GM23338 (cell line): Measurements from ENCODE around the gene ARRDC5. TPM values are rescaled to one million over a fixed set of nuclear protein-coding genes. Genes with fewer than 3 reads are reported as not detected.

Source experiments
- ATAC-seq: fragments of 200-7000 bp; cut with Tn5 transposase; 3 replicates; pipeline ENCODE4 v1.9.1; 2020
- DNase-seq: peaks from one replicate; pipeline ENCODE4 v3.0.0-alpha.2; 2015; ENCODE audit warnings: low spot score
- H2AFZ ChIP-seq: fragments of 200-600 bp; sonication (generic); 2 replicates; pipeline ENCODE4 v1.8.0; 2016; ENCODE audit warnings: antibody characterized with exemption, mild to moderate bottlenecking, moderate library complexity
- H3F3A ChIP-seq: fragments of 200-600 bp; sonication (generic); replicated peaks from 2 replicates; pipeline ENCODE4 v1.8.0; 2017; ENCODE audit warnings: antibody characterized with exemption, mixed run types, low read depth
- H3K27ac ChIP-seq: fragments of 200-600 bp; sonication (generic); 2 replicates; pipeline ENCODE4 v1.6.1; 2016; ENCODE audit warnings: low read depth
- H3K27me3 ChIP-seq: fragments of 200-600 bp; sonication (generic); 2 replicates; pipeline ENCODE4 v1.8.0; 2016; ENCODE audit warnings: mild to moderate bottlenecking, mixed run types, moderate library complexity; ENCODE audit not compliant: insufficient read depth
- H3K36me3 ChIP-seq: fragments of 200-600 bp; sonication (generic); 2 replicates; pipeline ENCODE4 v1.8.0; 2016; ENCODE audit warnings: mild to moderate bottlenecking; ENCODE audit not compliant: insufficient read depth
- H3K4me1 ChIP-seq: fragments of 200-600 bp; sonication (generic); 2 replicates; pipeline ENCODE4 v1.8.0; 2016; ENCODE audit warnings: mild to moderate bottlenecking, moderate library complexity; ENCODE audit not compliant: insufficient read depth
- H3K4me2 ChIP-seq: fragments of 200-600 bp; sonication (generic); 2 replicates; pipeline ENCODE4 v1.7.1; 2017; ENCODE audit warnings: mixed run types
- H3K4me3 ChIP-seq: fragments of 200-600 bp; sonication (generic); 2 replicates; pipeline ENCODE4 v1.6.1; 2016; ENCODE audit warnings: mixed run types
- H3K79me2 ChIP-seq: fragments of 200-600 bp; sonication (generic); replicated peaks from 2 replicates; pipeline ENCODE4 v1.8.0; 2017; ENCODE audit warnings: mild to moderate bottlenecking; ENCODE audit not compliant: insufficient read depth
- H3K9me2 ChIP-seq: fragments of 200-600 bp; sonication (generic); 2 replicates; pipeline ENCODE4 v1.8.0; 2017; ENCODE audit not compliant: insufficient read depth
- H4K20me1 ChIP-seq: fragments of 200-600 bp; sonication (generic); replicated peaks from 2 replicates; pipeline ENCODE4 v1.8.0; 2017; ENCODE audit warnings: mild to moderate bottlenecking; ENCODE audit not compliant: insufficient read depth
- H3K27ac Mint-ChIP-seq: 2 replicates; pipeline ENCODE4 v1.8.0; 2020; ENCODE audit warnings: inconsistent platforms, mild to moderate bottlenecking, moderate library complexity, mixed read lengths
- H3K27me3 Mint-ChIP-seq: 3 replicates; pipeline ENCODE4 v1.8.0; 2022; ENCODE audit warnings: low read depth, mild to moderate bottlenecking, moderate library complexity, mixed read lengths, inconsistent platforms; ENCODE audit not compliant: insufficient read depth, poor library complexity
- H3K36me3 Mint-ChIP-seq: 3 replicates; pipeline ENCODE4 v1.8.0; 2021; ENCODE audit warnings: low read depth, mild to moderate bottlenecking, inconsistent platforms, moderate library complexity, mixed read lengths
- H3K4me1 Mint-ChIP-seq: 3 replicates; pipeline ENCODE4 v1.8.0; 2020; ENCODE audit warnings: mild to moderate bottlenecking, inconsistent platforms, mixed read lengths
- H3K4me3 Mint-ChIP-seq: 3 replicates; pipeline ENCODE4 v1.8.0; 2021; ENCODE audit warnings: moderate library complexity, mild to moderate bottlenecking, inconsistent platforms, mixed read lengths
- H3K9me3 Mint-ChIP-seq: 3 replicates; pipeline ENCODE4 v1.8.0; 2020; ENCODE audit warnings: moderate library complexity, mild to moderate bottlenecking, inconsistent platforms, mixed read lengths
- CREB1 ChIP-seq: fragments of 250-450 bp; sonication (Bioruptor Pico); IDR thresholded peaks from 2 replicates; pipeline ENCODE4 v1.5.0; 2020; ENCODE audit warnings: low read depth, mild to moderate bottlenecking, moderate library complexity
- CTCF ChIP-seq, 2 experiments: fragments of 200-600 bp in 1 of 2; sonication (generic) in 1 of 2; conservative IDR thresholded peaks; 2 replicates each; pipeline versions ENCODE4 v1.5.1 to v1.6.1; 2016 to 2017; ENCODE audit warnings: antibody characterized with exemption in 2 of 2, low read depth in 2 of 2, mild to moderate bottlenecking in 2 of 2, moderate library complexity in 1 of 2
- ETS1 ChIP-seq: IDR thresholded peaks from 2 replicates; pipeline ENCODE4 v1.6.1; 2016; ENCODE audit warnings: antibody characterized with exemption
- EZH2 ChIP-seq: fragments of 200-600 bp; sonication (generic); IDR thresholded peaks from one replicate; pipeline ENCODE4 v1.8.0; 2017; ENCODE audit warnings: antibody characterized with exemption, mild to moderate bottlenecking, low read depth; ENCODE audit not compliant: unreplicated experiment
- EZH2phosphoT487 ChIP-seq: fragments of 200-600 bp; sonication (generic); IDR thresholded peaks from one replicate; pipeline ENCODE4 v1.8.1; 2018; ENCODE audit warnings: antibody characterized with exemption; ENCODE audit not compliant: unreplicated experiment
- JUNB ChIP-seq: IDR thresholded peaks from one replicate; pipeline ENCODE4 v1.6.1; 2016; ENCODE audit warnings: antibody characterized with exemption; ENCODE audit not compliant: unreplicated experiment
- NANOG ChIP-seq: IDR thresholded peaks from 2 replicates; pipeline ENCODE4 v1.6.1; 2016; ENCODE audit warnings: antibody characterized with exemption, borderline replicate concordance
- POLR2AphosphoS5 ChIP-seq: IDR thresholded peaks from 2 replicates; pipeline ENCODE4 v1.6.1; 2016; ENCODE audit warnings: antibody characterized with exemption, low read depth
- REST ChIP-seq: IDR thresholded peaks from one replicate; pipeline ENCODE4 v1.6.1; 2018; ENCODE audit warnings: antibody characterized with exemption; ENCODE audit not compliant: unreplicated experiment
- STAT1 ChIP-seq: IDR thresholded peaks from one replicate; pipeline ENCODE4 v1.6.1; 2016; ENCODE audit warnings: antibody characterized with exemption; ENCODE audit not compliant: unreplicated experiment
- ZNF331 ChIP-seq: fragments of 250-450 bp; sonication (Bioruptor Pico); IDR thresholded peaks from 2 replicates; pipeline ENCODE4 v1.5.0; 2020; ENCODE audit warnings: low read depth, mild to moderate bottlenecking, moderate library complexity
- ZNF462 ChIP-seq: fragments of 250-450 bp; sonication (Bioruptor Pico); IDR thresholded peaks from 2 replicates; pipeline ENCODE4 v1.5.0; 2020; ENCODE audit warnings: mild to moderate bottlenecking, moderate library complexity
- polyA plus RNA-seq: library from polyadenylated mRNA; unstranded; fragments of >200 nt; fragmentation: Nextera tagmentation; extraction: Ambion mirVana; gene quantifications from 2 replicates; pipeline ENCODE4 v1.2.1, GENCODE V29; 2016
- total RNA-seq: library from RNA; depleted of rRNA; stranded (reverse); fragments of >200 nt; shearing (Covaris generic); gene quantifications from 2 replicates; pipeline ENCODE4 v1.2.3, GENCODE V29; 2014

Gene ARRDC5
- total and polyA plus RNA-seq, 2 experiments from 2014 or later: not detected

GRCh38 chr19:4933528-4933927 is 30.8 kb upstream of the ARRDC5 start:
- Histone ChIP-seq H3K36me3 (peaks cover 11% of the 10 kb centered on the region; the same call in 1 of the 2 replicates), H2AFZ (no peak overlapping the region), H4K20me1 (peaks cover 16% of the 10 kb centered on the region), H3K9me2 (no peaks in the 10 kb centered on the region), H3K27ac (no peak overlapping the region), H3K27me3 (no peaks in the 10 kb centered on the region), H3K4me1 (no peaks in the 10 kb centered on the region), H3K4me2 (no peak overlapping the region), H3K79me2 (no peaks in the 10 kb centered on the region; the same call in 1 of the 2 replicates), H3K4me3 (no peak overlapping the region), H3F3A (no peaks in the 10 kb centered on the region)
- no peak overlapping the region for H3K27ac Mint-ChIP-seq
- H3K4me1 Mint-ChIP-seq: no peaks in the 10 kb centered on the region
- peaks cover 69% of the 10 kb centered on the region for H3K36me3 Mint-ChIP-seq
- ATAC-seq (no peak), DNase-seq (no peak)
- TF ChIP-seq ETS1 (no peak), STAT1 (no peak), CREB1 (CRISPR knock-in tag) (no peak), CTCF (conservative IDR thresholded peaks at IDR 0.05; ENCODE audit: low read depth in 2 of 2) (no peak), NANOG (no peak), JUNB (no peak), ZNF331 (no peak), POLR2AphosphoS5 (no peak), ZNF462 (CRISPR knock-in tag) (no peak), EZH2 (no peak), REST (no peak), EZH2phosphoT487 (no peak)
- no peak overlapping the region for H3K4me3 Mint-ChIP-seq
- H3K9me3 Mint-ChIP-seq: no peaks in the 10 kb centered on the region
- peaks cover 11% of the 10 kb centered on the region for H3K27me3 Mint-ChIP-seq
